ENCODE data around the gene SEMA3E.
"Not testable (repeated sequence)": the region's sequence is repeated elsewhere in the genome, so short reads cannot be mapped to it uniquely, and the experiment has no call there.

SEMA3E gene

GRCh38 chr7:83456413-83456812, 192.5 kb downstream of the SEMA3E start:
- no peak for DNase-seq (ENCODE audit: low read depth in 2 of 2, low spot score in 1 of 2)

DNA sequence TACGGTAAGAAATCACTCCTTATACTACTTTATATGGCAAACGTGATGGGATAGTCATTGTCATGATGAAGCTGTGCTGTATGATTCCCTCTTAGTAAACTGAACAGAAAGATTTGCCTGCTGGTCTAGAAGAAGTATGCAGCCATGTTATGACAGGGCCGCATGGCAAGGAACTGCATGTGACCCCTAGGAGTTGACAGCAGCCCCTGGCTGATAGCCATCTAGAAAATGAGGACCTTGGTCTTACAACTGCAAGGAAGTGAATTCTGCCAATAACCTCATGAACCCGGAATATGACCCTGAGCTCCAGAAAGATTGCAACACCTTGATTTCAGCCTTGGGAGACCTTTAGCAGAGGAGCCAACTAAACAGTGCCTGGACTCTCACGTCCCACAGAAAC, 193.3 kb downstream of the SEMA3E start:
- DNase-seq (ENCODE audit: low read depth in 2 of 2, low spot score in 1 of 2), result no peak

DNA sequence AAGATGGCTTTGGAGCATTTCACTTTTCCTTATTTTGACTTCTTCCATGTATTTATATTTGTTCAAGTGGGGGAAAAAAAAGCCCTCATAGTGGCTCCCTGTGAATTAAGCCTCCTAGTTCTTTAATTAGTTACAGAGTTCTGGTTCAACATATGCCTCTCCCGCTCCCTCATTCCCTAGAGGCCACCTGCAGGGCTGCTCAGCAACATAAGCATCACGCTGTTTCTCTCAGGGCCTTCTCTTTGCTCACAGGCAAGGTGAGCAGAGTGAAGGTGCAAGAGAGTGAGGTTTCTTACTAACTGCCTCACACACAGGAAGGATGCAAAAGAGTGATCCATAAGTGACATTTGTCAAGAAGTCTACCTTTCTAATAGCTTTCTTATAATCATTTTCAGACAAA, 196.7 kb downstream of the SEMA3E start:
- DNase-seq (ENCODE audit: low read depth in 2 of 2, low spot score in 1 of 2), result no peak

GRCh38 chr7:83451501-83452045, 197.4 kb downstream of the SEMA3E start:
- no peak for DNase-seq (ENCODE audit: low read depth in 2 of 2, low spot score in 1 of 2)

DNA sequence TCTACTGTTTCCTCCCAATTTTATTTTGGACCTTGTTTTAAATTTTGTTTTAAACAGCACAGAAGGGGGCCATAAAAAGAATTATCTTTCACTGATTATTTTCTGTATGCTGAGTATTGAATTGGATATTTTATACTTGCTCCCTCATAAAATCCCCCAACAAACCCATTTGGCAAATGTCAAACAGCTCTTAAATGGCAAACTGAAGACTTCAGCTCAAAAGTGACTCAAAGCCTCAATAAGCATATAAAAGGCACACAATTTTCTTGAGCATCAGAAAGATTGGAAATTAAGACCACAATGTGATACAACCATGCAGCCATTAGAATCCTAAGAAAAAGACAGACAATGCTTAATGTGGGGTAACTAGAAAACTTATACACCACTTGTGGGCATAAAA, 199.2 kb downstream of the SEMA3E start:
- no peak for DNase-seq (ENCODE audit: low read depth in 2 of 2, low spot score in 1 of 2)

GRCh38 chr7:83447681-83448080, 201.3 kb downstream of the SEMA3E start:
- DNase-seq (ENCODE audit: low read depth in 2 of 2, low spot score in 1 of 2), result no peak

- no peak for DNase-seq (ENCODE audit: low read depth in 2 of 2, low spot score in 1 of 2)
Measured at GRCh38 chr7:83446102-83446669, 202.8 kb downstream of the SEMA3E start.

- no peak for DNase-seq (ENCODE audit: low read depth in 2 of 2, low spot score in 1 of 2)
Measured at GRCh38 chr7:83442911-83443310, 206.0 kb downstream of the SEMA3E start.

- DNase-seq (ENCODE audit: low read depth in 2 of 2, low spot score in 1 of 2), result no peak
Measured at GRCh38 chr7:83439026-83439425, 209.9 kb downstream of the SEMA3E start.

GRCh38 chr7:83430289-83430688, 218.7 kb downstream of the SEMA3E start:
- DNase-seq (ENCODE audit: low read depth in 2 of 2, low spot score in 1 of 2), result not testable (repeated sequence)

GRCh38 chr7:83429493-83429892, 219.4 kb downstream of the SEMA3E start:
- no peak for DNase-seq (ENCODE audit: low read depth in 2 of 2, low spot score in 1 of 2)

GRCh38 chr7:83427884-83428283, 221.1 kb downstream of the SEMA3E start:
- DNase-seq (ENCODE audit: low read depth in 2 of 2, low spot score in 1 of 2), result no peak

DNA sequence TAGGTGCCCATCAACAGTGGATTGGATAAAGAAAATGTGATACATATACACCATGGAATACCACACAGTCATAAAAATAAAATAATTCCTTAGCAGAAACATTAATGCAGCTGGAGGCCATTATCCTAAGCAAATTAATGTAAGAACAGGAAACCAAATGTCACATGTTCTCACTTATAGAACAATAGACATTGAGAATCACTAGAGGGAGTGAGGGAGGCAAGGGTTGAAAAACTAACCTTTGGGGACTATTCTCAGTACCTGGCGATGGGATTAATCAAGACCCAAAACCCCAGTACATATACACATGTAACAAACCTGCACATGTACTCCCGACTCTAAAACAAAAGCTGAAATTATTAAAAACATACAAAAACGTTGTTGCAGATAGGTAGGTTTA, 222.6 kb downstream of the SEMA3E start:
- DNase-seq (ENCODE audit: low read depth in 2 of 2, low spot score in 1 of 2), result no peak

GRCh38 chr7:83419013-83419412, 229.9 kb downstream of the SEMA3E start:
- DNase-seq (ENCODE audit: low read depth in 2 of 2, low spot score in 1 of 2), result no peak

- no peak for DNase-seq (ENCODE audit: low read depth in 2 of 2, low spot score in 1 of 2)
Measured at GRCh38 chr7:83415840-83416239, 233.1 kb downstream of the SEMA3E start.

DNA sequence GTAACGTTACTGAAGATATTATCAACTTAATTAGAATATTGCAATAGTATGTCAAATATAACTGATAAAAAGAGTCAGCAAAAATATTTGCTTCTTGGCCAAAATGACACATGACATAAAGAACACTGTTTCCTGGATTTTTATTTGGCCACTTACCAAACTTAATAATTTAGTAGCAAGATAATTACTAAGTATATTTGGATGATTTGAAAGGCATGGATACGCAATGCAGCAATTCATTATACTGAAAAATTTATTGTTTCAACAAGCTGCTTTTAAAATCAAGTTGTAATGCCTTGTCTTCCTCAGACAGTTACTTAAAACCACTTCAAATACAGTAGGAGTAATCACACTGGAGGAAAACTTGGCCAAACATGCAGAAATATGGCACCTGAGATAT, 234.0 kb downstream of the SEMA3E start:
- DNase-seq (ENCODE audit: low read depth in 2 of 2, low spot score in 1 of 2), result no peak

DNA sequence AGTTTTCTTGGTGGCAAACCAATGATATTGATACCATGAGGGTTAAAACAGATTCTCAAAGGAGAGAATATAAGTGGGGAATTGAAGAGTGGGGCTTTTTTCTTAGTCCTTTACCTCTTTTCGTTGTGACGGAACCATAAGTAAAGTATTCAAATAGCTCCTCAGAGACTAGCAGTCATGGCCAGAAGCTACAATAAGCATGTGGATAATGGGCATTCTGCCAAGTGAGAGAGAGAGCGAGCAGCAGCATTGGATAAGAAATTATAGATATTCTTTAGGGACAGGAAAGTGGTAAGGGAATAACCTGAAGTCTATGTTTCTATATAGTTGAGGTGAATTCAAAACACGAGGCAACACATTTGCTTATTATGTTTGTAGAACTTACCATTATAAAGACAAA, 235.1 kb downstream of the SEMA3E start:
- no peak for DNase-seq (ENCODE audit: low read depth in 2 of 2, low spot score in 1 of 2)

GRCh38 chr7:83413424-83413823, 235.5 kb downstream of the SEMA3E start:
- DNase-seq (ENCODE audit: low read depth in 2 of 2, low spot score in 1 of 2), result no peak

GRCh38 chr7:83410989-83411591, 237.8 kb downstream of the SEMA3E start:
- no peak for DNase-seq (ENCODE audit: low read depth in 2 of 2, low spot score in 1 of 2)

GRCh38 chr7:83394776-83395175, 254.2 kb downstream of the SEMA3E start:
- DNase-seq (ENCODE audit: low read depth in 2 of 2, low spot score in 1 of 2), result no peak

DNA sequence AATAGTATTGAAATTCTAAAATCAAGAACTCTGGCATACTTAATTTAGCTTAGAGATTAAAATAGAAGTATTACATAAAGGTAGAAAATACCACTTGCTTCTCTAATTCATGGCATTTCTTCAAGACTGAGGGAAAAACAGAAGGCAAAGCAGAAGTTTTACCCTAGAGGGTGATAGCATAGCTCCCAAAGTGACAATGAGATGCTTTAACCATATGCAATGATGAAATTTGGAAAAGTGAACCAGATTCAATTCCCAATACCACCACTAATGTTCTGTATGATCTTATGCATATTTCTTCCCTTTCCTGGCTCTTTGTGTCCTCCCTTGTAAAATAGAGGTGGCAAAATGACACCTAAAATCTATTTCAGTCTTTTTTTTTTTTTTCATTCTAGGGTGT, 260.5 kb downstream of the SEMA3E start:
- no peak for DNase-seq (ENCODE audit: low read depth in 2 of 2, low spot score in 1 of 2)

DNA sequence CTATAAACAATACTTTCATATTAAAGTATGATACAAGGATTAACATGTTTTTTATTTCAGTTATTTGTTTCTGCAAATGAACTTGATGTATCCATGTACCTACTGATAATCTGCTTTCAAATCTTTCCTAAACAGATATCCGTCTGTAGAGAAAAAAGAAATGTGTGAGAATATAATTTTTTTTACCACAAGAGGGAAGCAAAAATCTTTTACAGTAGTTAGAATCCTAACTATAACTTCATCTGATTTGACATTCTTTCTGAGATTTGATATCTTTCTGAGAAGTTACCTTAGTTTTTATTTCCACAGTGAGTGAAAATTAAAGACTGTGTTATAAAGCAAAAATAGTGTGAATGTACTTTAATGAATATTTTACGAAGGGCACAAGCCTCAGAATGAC, 282.3 kb downstream of the SEMA3E start:
- no peak for DNase-seq (ENCODE audit: low read depth in 2 of 2, low spot score in 1 of 2)

- no peak for DNase-seq (ENCODE audit: low read depth in 2 of 2, low spot score in 1 of 2)
Measured at GRCh38 chr7:83365746-83366145, 283.2 kb downstream of the SEMA3E start.

All from stimulated activated CD8-positive, alpha-beta memory T cell treated with anti-CD3 and anti-CD28 coated beads, Interleukin-4, amount 100 ng/mL, for 4 hours (primary cell).